Panc1 (cell line): Measurements from ENCODE around the gene DOCK1. TPM values are rescaled to one million over a fixed set of nuclear protein-coding genes. Genes with fewer than 3 reads are reported as not detected.

Source experiments
- ATAC-seq: fragments of 200-7000 bp; cut with Tn5 transposase; 2 replicates; pipeline ENCODE4 v1.9.1; 2020; ENCODE audit warnings: mild to moderate bottlenecking, moderate library complexity
- BruUV-seq: library from RNA; stranded (reverse); fragments of 400-500 nt; replicated peaks from 2 replicates; lab custom pipeline; 2021; lab: Mats Ljungman, UMichigan
- CTCF ChIA-PET: fragments of 300-600 bp; sonication (Branson Sonifier 250); formaldehyde crosslinking; loops from one replicate; lab custom pipeline; 2022; ENCODE audit warnings: antibody characterized with exemption; lab: Charles Lee
- POLR2A ChIA-PET: fragments of 300-600 bp; sonication (Branson Sonifier 250); formaldehyde crosslinking; loops from one replicate; lab custom pipeline; 2022; ENCODE audit warnings: antibody characterized with exemption; lab: Charles Lee
- DNase-seq: peaks from one replicate; pipeline ENCODE4 v3.0.0-alpha.2; 2010; ENCODE audit warnings: low read depth, low spot score
- H3K27ac ChIP-seq: 2 replicates; pipeline ENCODE4 v1.5.1; 2011; ENCODE audit warnings: mild to moderate bottlenecking, low read length, inconsistent platforms
- H3K27me3 ChIP-seq: fragments of 200-500 bp; sonication (Bioruptor generic); 2 replicates; pipeline ENCODE4 v1.6.0; 2014; ENCODE audit warnings: low read length, inconsistent platforms; ENCODE audit not compliant: control insufficient read depth, insufficient read depth
- H3K36me3 ChIP-seq: fragments of 200-500 bp; sonication (Bioruptor generic); 2 replicates; pipeline ENCODE4 v1.5.1; 2014; ENCODE audit warnings: inconsistent platforms, mild to moderate bottlenecking, low read length, moderate library complexity; ENCODE audit not compliant: control insufficient read depth, insufficient read depth
- H3K4me1 ChIP-seq: 2 replicates; pipeline ENCODE4 v1.5.1; 2011; ENCODE audit warnings: inconsistent platforms, mild to moderate bottlenecking, low read length, moderate library complexity; ENCODE audit not compliant: control insufficient read depth, insufficient read depth
- H3K4me3 ChIP-seq, 2 experiments: 2 replicates each; pipeline ENCODE4 v1.5.1; 2011 to 2012; ENCODE audit warnings: low read depth in 2 of 2, low read length in 2 of 2, mild to moderate bottlenecking in 2 of 2, inconsistent platforms in 1 of 2, moderate library complexity in 1 of 2
- H3K9me3 ChIP-seq: fragments of 200-500 bp; sonication (Bioruptor generic); 2 replicates; pipeline ENCODE4 v1.5.1; 2014; ENCODE audit warnings: low read depth, mild to moderate bottlenecking, inconsistent platforms, low read length, moderate library complexity; ENCODE audit not compliant: control insufficient read depth, insufficient read depth
- CTCF ChIP-seq: fragments of 450-650 bp; IDR thresholded peaks from 2 replicates; pipeline ENCODE4 v1.5.1; 2017; ENCODE audit warnings: mild to moderate bottlenecking
- POLR2AphosphoS5 ChIP-seq: IDR thresholded peaks from 2 replicates; pipeline ENCODE4 v1.6.1; 2012; ENCODE audit warnings: mild to moderate bottlenecking, low read depth, low read length, moderate library complexity
- REST ChIP-seq, 2 experiments: IDR thresholded peaks; 2 replicates each; pipeline ENCODE4 v1.6.1; 2011 to 2012; ENCODE audit warnings: low read depth in 2 of 2, control low read depth in 1 of 2, low read length in 1 of 2, mild to moderate bottlenecking in 1 of 2, moderate library complexity in 1 of 2; ENCODE audit not compliant: insufficient read depth in 1 of 2
- SIN3A ChIP-seq: IDR thresholded peaks from 2 replicates; pipeline ENCODE4 v1.6.1; 2012; ENCODE audit warnings: low read depth, mild to moderate bottlenecking, low read length, moderate library complexity, borderline replicate concordance; ENCODE audit not compliant: insufficient read depth
- TCF7L2 ChIP-seq: IDR thresholded peaks from 2 replicates; pipeline ENCODE4 v1.6.1; 2011; ENCODE audit warnings: mild to moderate bottlenecking, low read depth, low read length, inconsistent platforms
- in situ Hi-C: cut with HindIII; loops from 2 replicates; pipeline ENCODE4 v1.10.0; 2016; ENCODE audit warnings: low sequenced_read_pairs, low pct_unique_long_range_greater_than_20kb
- intact Hi-C: fragments of 100-400 bp; cut with micrococcal nuclease; formaldehyde crosslinking; loops from one replicate; pipeline ENCODE4 v1.10.0; 2022; ENCODE audit not compliant: unreplicated experiment
- total RNA-seq: library from RNA; stranded (reverse); gene quantifications from one replicate; pipeline ENCODE4 v1.2.1, GENCODE V29; 2021; ENCODE audit not compliant: unreplicated experiment

DOCK1 gene
- total RNA-seq, 1 experiment from 2014 or later, result 67.6 TPM

- BruUV-seq, result no TSS peak
- in situ Hi-C loops, result no loop called here
- DNase-seq, result no peak
Measured at GRCh38 chr10:126905776-126906703, 812 bp downstream of the DOCK1 start.

More at GRCh38 chr10:126905776-126906703, 812 bp downstream of the DOCK1 start:
- H3K27me3 ChIP-seq, result no peaks in the 10 kb centered on the region
- no peaks in the 10 kb centered on the region; the same call in 1 of the 2 replicates for H3K36me3 ChIP-seq
- H3K27ac ChIP-seq, result peak overlapping the region; percentile 83
- ATAC-seq, result peak; percentile 73
- peak; percentile 32; the same call in 1 of the 2 replicates for TF ChIP-seq SIN3A
- TF ChIP-seq POLR2AphosphoS5, result no peak
- TF ChIP-seq REST (IDR thresholded peaks at IDR 0.05; ENCODE audit: insufficient read depth in 1 of 2, low read depth in 2 of 2, low read length in 1 of 2), result no peak
- TF ChIP-seq TCF7L2, result no peak
- TF ChIP-seq CTCF, result no peak
- ChIA-PET POLR2A (no interaction called here), CTCF (interaction anchor here (0.5 kb wide), 1 partner anchor 33 kb away, joined by 3 read pairs; no protein-coding TSS in a partner anchor)
- H3K4me1 ChIP-seq, result peaks cover 27% of the 10 kb centered on the region
- H3K9me3 ChIP-seq, result no peaks in the 10 kb centered on the region
- H3K4me3 ChIP-seq, result peak overlapping the region; percentile 77 to 79
- intact Hi-C loops, result no loop called here
